Ascending aorta (tissue), 2 donors: ENCODE results near the gene CNTN2. TPM values are rescaled to one million over a fixed set of nuclear protein-coding genes. Genes with fewer than 3 reads are reported as not detected.

Source experiments
- DNase-seq, 2 donors: peaks; one replicate each; pipeline ENCODE4 v3.0.0-alpha.2; 2019; ENCODE audit warnings: low spot score in 2 of 2
- H3K27ac ChIP-seq, 2 donors: fragments of 200-600 bp; sonication (generic); one replicate each; pipeline ENCODE4 v1.5.1; 2016 to 2017; ENCODE audit warnings: mild to moderate bottlenecking in 1 of 2
- H3K27me3 ChIP-seq: fragments of 200-600 bp; sonication (generic); one replicate; pipeline ENCODE4 v1.5.1; 2017
- H3K36me3 ChIP-seq, 2 donors: fragments of 200-600 bp; sonication (generic); one replicate each; pipeline ENCODE4 v1.5.1; 2016
- H3K4me1 ChIP-seq, 2 donors: fragments of 200-600 bp; sonication (generic); one replicate each; pipeline ENCODE4 v1.5.1; 2016 to 2017; ENCODE audit warnings: mild to moderate bottlenecking in 1 of 2
- H3K4me3 ChIP-seq, 2 donors: fragments of 200-600 bp; sonication (generic); one replicate each; pipeline ENCODE4 v1.5.1; 2016 to 2017; ENCODE audit warnings: mild to moderate bottlenecking in 1 of 2
- H3K9me3 ChIP-seq, 2 donors: fragments of 200-600 bp; sonication (generic); one replicate each; pipeline ENCODE4 v1.5.1; 2016
- CTCF ChIP-seq, 3 experiments: fragments of 200-600 bp in 2 of 3; fragments of 450-650 bp in 1 of 3; sonication (generic) in 2 of 3; IDR thresholded peaks; one replicate each; pipeline ENCODE4 v1.5.1; 2016 to 2019; ENCODE audit warnings: antibody characterized with exemption in 3 of 3, mild to moderate bottlenecking in 1 of 3, moderate library complexity in 1 of 3
- intact Hi-C: fragments of 100-400 bp; cut with DNase I; formaldehyde crosslinking; loops from one replicate; pipeline ENCODE4 v1.15.1; 2023
- total RNA-seq: library from RNA; depleted of rRNA; stranded (reverse); fragments of >200 nt; gene quantifications from one replicate; pipeline ENCODE4 v1.1.0, GENCODE V29; 2016

Gene CNTN2
- total RNA-seq, 1 donor from 2014 or later, result 0.32 TPM

- Histone ChIP-seq H3K27ac (no peak overlapping the region), H3K27me3 (no peaks in the 10 kb centered on the region), H3K9me3 (no peaks in the 10 kb centered on the region), H3K4me3 (no peak overlapping the region), H3K4me1 (no peaks in the 10 kb centered on the region), H3K36me3 (no peaks in the 10 kb centered on the region)
- intact Hi-C loops, result no loop called here
- TF ChIP-seq CTCF (IDR thresholded peaks at IDR 0.05), result no peak
- no peak for DNase-seq
These were observed 6.5 kb downstream of the CNTN2 start for GRCh38 chr1:205049479-205049878.

- H3K4me3 ChIP-seq, result no peak overlapping the region
- DNase-seq, result no peak
- H3K27ac ChIP-seq, result no peak overlapping the region
- H3K27me3 ChIP-seq, result no peaks in the 10 kb centered on the region
- TF ChIP-seq CTCF (IDR thresholded peaks at IDR 0.05), result no peak
- intact Hi-C loops, result no loop called here
- H3K9me3 ChIP-seq, result no peaks in the 10 kb centered on the region
- H3K4me1 ChIP-seq, result no peaks in the 10 kb centered on the region
- H3K36me3 ChIP-seq, result no peaks in the 10 kb centered on the region
These were observed 9.7 kb downstream of the CNTN2 start for GRCh38 chr1:205052690-205053089.

GRCh38 chr1:205053296-205053695, 10.3 kb downstream of the CNTN2 start:
- no peak for DNase-seq
- H3K4me1 ChIP-seq, result no peaks in the 10 kb centered on the region
- no peak overlapping the region for H3K27ac ChIP-seq
- no peaks in the 10 kb centered on the region for H3K27me3 ChIP-seq
- no peaks in the 10 kb centered on the region for H3K9me3 ChIP-seq
- intact Hi-C loops, result no loop called here
- H3K36me3 ChIP-seq, result no peaks in the 10 kb centered on the region
- H3K4me3 ChIP-seq, result no peak overlapping the region
- TF ChIP-seq CTCF (IDR thresholded peaks at IDR 0.05), result no peak

- intact Hi-C loops, result no loop called here
- Histone ChIP-seq H3K27me3 (no peaks in the 10 kb centered on the region), H3K36me3 (no peaks in the 10 kb centered on the region), H3K4me3 (no peak overlapping the region), H3K27ac (no peak overlapping the region), H3K9me3 (no peaks in the 10 kb centered on the region), H3K4me1 (no peaks in the 10 kb centered on the region)
- no peak for TF ChIP-seq CTCF (IDR thresholded peaks at IDR 0.05)
- DNase-seq, result no peak
These were observed 11.0 kb downstream of the CNTN2 start for GRCh38 chr1:205054013-205054412.

GRCh38 chr1:205056188-205056611, 13.2 kb downstream of the CNTN2 start:
- H3K36me3 ChIP-seq, result no peaks in the 10 kb centered on the region
- no peak for DNase-seq
- no peaks in the 10 kb centered on the region for H3K4me1 ChIP-seq
- no peak overlapping the region for H3K27ac ChIP-seq
- no peaks in the 10 kb centered on the region for H3K27me3 ChIP-seq
- no peak overlapping the region for H3K4me3 ChIP-seq
- TF ChIP-seq CTCF (IDR thresholded peaks at IDR 0.05), result no peak
- H3K9me3 ChIP-seq, result no peaks in the 10 kb centered on the region
- intact Hi-C loops, result no loop called here

- no peak overlapping the region for H3K4me3 ChIP-seq
- TF ChIP-seq CTCF (IDR thresholded peaks at IDR 0.05), result no peak
- H3K27ac ChIP-seq, result no peak overlapping the region
- DNase-seq, result no peak
- intact Hi-C loops, result no loop called here
- no peaks in the 10 kb centered on the region for H3K4me1 ChIP-seq
- no peaks in the 10 kb centered on the region for H3K36me3 ChIP-seq
- no peaks in the 10 kb centered on the region for H3K9me3 ChIP-seq
- H3K27me3 ChIP-seq, result no peaks in the 10 kb centered on the region
These were observed 14.1 kb downstream of the CNTN2 start for GRCh38 chr1:205056956-205057568.
